AG20443 (cell line): Measurements from ENCODE around the gene SARDH.

Source experiments
- DNase-seq: peaks from one replicate; pipeline ENCODE4 v3.0.0; 2012; ENCODE audit warnings: low spot score, mixed read lengths

SARDH gene

GRCh38 chr9:133703591-133704399 is 34.4 kb downstream of the SARDH start:
- no peak for DNase-seq

- DNase-seq: no peak
Measured at GRCh38 chr9:133702798-133703590, 35.2 kb downstream of the SARDH start.

- no peak for DNase-seq
Measured at GRCh38 chr9:133701981-133702797, 36.0 kb downstream of the SARDH start.

- no peak for DNase-seq
Measured at GRCh38 chr9:133701321-133701980, 36.7 kb downstream of the SARDH start.

GRCh38 chr9:133700819-133701320 is 37.3 kb downstream of the SARDH start:
- no peak for DNase-seq

GRCh38 chr9:133699546-133699945 is 38.6 kb downstream of the SARDH start:
- DNase-seq: no peak

GRCh38 chr9:133696071-133696472 is 42.1 kb downstream of the SARDH start:
- no peak for DNase-seq

GRCh38 chr9:133694686-133695085 is 43.5 kb downstream of the SARDH start:
- no peak for DNase-seq

GRCh38 chr9:133693703-133694529 is 44.2 kb downstream of the SARDH start:
- no peak for DNase-seq

- DNase-seq: no peak
Measured at GRCh38 chr9:133693116-133693515, 45.0 kb downstream of the SARDH start.

- DNase-seq: no peak
Measured at GRCh38 chr9:133692364-133692985, 45.7 kb downstream of the SARDH start.

- no peak for DNase-seq
Measured at GRCh38 chr9:133691626-133692363, 46.4 kb downstream of the SARDH start.

- no peak for DNase-seq
Measured at GRCh38 chr9:133691191-133691590, 47.0 kb downstream of the SARDH start.

GRCh38 chr9:133690081-133690561 is 48.0 kb downstream of the SARDH start:
- no peak for DNase-seq

GRCh38 chr9:133689151-133689763 is 48.9 kb downstream of the SARDH start:
- DNase-seq: no peak

GRCh38 chr9:133687856-133688761 is 50.0 kb downstream of the SARDH start:
- DNase-seq: no peak

GRCh38 chr9:133686642-133687575 is 51.2 kb downstream of the SARDH start:
- no peak for DNase-seq
